ENCODE measurements around the gene ATF2. TPM values are rescaled to one million over a fixed set of nuclear protein-coding genes. Genes with fewer than 3 reads are reported as not detected.
"Not testable (repeated sequence)": the region's sequence is repeated elsewhere in the genome, so short reads cannot be mapped to it uniquely, and the experiment has no call there.

Gene ATF2
- total RNA-seq, 1 donor from 2014 or later = 51.5 TPM

DNA sequence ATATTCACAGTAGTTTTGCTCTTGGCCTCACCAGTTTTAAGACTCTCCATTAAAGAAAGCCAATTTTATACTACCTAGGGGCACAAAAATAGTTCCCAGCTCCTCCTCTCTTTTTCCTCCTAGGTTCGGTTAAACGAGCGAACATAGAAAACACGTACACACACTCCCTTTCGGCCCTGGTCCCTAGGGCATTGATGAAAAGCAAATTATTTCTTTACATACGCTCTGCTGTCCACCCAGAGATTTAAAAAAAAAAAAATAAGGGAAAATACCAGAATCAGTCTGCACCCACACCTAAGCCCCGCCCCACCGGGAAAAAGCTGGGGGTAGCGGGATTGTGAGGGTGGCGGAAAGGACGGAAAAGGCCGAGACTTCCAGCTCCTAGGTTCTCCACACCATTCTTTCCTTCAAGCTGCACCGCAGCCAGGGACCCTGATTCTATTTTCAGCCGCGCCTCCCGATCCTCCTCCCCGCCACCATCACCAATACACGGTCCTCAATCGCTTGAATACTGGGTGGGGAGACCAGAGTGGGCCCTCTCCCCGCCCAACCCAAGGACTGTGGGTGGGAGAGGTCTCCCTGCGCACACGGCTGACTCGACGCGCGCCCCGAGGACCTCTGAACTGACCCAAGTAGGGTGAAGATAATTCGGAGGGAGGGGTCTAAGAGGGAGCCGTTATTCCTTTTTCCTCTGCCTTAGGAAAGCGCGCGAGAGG lies 769 bp downstream of the ATF2 start:
- DNase-seq (ENCODE audit: low spot score) = no peak

DNA sequence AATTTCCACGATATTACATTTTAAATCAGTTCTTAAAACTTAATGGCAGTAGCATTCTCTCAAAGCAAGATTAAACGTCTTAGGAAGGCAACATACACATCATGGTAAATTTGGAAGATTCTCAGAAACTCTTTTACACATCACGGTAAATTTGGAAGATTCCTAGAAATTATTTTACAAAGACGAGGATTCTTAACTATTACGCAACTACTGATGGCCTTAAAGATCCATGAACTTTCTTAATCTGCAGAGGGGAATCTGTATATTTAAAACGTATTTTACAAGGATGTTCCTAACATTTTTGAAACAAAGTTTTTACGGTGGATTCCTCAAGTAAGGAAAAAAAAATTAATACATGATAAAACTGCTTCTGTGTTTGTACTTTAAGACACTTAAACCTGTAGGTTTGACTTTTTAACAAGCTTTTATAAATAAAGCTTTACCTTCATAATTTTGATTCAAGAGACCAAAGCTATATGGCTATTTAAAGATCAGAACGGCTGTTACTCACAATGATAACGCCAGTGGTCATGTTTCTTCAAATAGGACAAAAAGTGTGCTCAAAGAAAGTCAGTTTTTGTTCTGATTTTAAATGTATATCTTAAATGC lies 1.7 kb downstream of the ATF2 start:
- no peak for DNase-seq (ENCODE audit: low spot score)

DNA sequence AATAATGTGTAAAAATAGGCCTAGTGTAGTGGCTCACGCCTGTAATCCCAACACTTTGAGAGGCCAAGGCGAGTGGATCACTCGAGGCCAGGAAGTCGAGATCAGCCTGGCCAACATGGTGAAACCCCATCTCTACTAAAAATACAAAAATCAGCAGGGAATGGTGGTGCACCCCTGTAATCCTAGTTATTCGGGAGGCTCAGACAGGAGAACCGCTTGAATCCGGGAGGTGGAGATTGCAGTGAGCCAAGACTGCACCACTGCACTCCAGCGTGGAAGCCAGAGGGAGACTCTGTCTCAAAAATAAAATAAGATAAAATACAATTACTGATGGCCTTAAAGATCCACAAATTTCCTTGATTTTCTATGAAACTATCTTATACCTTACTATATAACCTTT lies 3.8 kb downstream of the ATF2 start:
- DNase-seq (ENCODE audit: low spot score) = no peak

DNA sequence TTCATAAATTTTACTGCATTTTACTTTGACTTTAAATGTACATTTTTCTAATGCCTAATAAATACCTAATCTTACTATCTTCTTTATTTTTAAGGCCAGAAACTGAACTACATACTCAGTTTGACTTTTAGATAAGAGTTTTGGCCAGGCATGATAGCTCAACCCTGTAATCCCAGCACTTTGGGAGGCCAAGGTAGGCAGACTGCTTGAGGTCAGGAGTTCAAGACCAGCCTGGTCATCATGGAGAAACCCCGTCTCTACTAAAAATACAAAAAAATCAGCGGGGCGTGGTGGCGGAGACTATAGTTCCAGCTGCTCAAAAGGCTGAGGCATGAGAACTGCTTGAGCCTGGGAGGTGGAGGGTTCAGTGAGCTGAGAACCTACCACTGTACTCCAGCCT lies 9.1 kb downstream of the ATF2 start:
- no peak for DNase-seq (ENCODE audit: low spot score)

DNA sequence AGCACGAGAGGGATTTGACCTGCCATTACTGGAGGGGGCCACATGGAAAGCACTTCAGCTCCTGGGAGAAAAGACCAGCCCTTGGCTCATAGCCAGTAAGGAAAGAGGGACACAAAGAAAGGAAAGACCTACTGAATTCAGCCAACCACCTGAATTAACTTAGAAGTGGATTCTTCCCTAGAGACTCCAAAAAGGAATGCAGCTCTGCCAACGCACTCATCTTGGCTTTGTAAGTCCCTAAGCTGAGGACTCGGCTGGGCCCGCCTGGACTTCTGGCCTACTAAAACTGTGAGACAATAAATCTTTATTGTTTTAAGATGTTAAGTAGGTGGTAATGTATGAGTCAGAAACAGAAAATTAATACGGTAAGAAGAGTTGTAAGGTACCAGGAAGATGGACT lies 11.5 kb downstream of the ATF2 start:
- DNase-seq (ENCODE audit: low spot score) = no peak

DNA sequence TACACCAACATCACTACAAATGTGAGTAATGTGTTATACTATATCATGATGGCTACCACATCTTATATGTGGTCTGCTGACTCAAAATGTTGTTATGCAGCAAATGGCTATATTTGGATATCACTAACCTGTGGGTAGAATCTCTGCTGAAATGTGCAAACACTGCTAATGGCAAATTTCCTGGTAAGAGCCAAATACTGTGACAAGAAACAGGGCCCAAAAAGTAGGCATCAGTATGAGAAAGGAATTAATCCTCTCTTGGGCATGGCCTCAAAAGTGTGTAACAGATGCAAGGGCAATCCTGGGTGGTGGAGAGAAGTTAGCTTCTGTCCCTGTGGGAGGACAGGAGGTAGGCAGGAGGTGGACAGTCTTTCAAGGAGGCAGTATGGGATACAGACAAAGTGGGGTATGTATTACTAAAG lies 13.3 kb downstream of the ATF2 start:
- no peak for DNase-seq (ENCODE audit: low spot score)

DNA sequence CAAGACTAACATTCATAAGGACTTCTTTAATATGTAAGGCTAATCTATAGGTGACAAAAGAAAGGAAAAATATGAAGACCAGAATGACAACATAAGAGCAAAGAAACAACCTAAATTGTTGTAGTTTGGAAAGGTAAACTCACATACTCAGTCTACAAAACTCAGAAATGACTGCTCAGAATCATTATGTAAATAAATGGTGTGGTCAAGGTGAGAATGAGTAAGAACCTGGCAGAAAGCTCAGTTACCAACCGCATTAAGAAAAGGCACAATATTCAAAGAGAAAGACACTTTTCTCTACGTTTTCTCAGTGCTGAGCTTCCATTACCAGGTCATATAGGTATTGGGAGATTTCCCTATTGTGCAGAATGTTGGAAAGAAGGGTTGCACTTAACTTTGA lies 15.8 kb downstream of the ATF2 start:
- DNase-seq (ENCODE audit: low spot score) = no peak

DNA sequence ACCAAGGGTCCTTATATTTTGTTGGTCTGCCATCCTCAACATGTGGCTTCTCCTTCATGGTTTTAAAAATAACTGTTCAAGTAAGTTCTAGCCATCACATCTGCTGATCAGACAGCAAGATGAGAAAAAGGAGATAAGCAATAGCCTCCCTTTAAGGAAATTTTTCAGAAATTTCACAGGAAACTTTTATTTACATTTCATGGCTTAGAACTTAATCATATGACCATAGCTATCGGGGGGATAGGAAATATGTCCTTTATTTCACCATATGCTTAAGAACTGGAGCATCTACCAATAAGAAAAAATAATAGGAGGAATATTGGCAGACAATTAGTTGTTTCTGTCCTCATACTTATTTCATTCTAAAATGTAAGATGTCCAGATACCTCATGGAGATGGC lies 16.2 kb downstream of the ATF2 start:
- no peak for DNase-seq (ENCODE audit: low spot score)

DNA sequence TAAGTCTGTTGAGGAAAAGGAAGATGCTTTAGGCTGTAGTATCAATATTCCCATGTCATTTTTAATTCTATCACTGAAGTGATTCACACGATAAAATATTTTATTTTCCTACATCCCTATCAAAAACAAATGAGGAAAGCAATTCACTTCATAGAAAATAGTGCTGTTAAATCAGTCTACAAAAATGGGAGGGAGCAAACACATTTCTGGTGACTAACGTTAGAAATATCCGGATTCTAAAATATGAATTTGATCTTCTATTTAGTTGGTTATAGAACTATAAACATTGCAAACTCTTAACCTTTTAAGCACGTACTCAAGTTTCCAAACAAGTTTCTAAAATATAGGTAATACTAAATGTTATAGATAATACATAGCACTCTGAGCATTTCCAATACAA lies 20.8 kb downstream of the ATF2 start:
- no peak for DNase-seq (ENCODE audit: low spot score)

DNA sequence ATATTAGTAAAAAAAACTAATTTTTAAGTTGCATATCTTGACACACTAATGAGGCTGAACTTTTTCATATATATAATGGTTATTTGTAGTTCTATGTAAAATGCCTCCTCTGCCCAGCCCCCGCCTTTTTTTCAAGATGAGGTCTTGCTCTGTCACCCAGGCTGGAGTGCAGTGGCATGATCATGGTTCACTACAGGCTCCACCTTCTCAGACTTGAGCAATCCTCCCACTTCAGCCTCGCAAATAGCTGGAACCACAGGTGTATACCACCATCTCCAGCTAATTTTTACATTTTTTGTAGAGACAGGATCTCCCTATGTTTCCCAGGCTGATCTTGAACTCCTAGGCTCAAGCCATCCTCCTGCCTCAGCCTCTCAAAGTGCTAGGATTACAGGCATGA lies 24.3 kb downstream of the ATF2 start:
- DNase-seq (ENCODE audit: low spot score) = no peak

DNA sequence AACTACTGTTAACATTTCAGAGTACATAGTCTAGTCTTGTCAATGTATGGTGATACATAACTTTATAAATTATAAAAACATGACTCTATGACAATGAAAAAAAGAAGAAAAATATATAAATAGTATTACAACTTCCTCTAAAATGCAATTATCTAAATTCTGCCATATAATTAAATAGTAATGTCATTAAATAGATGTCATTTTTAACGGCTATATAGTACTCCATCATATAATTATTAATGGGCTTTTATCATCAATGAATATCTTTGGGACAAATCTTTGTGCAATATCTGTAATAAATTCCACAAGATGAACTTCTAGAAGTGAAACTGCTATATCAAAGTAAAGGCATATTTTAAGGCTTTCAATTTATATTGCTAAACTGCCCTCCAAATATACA lies 24.8 kb downstream of the ATF2 start:
- DNase-seq (ENCODE audit: low spot score) = no peak

DNA sequence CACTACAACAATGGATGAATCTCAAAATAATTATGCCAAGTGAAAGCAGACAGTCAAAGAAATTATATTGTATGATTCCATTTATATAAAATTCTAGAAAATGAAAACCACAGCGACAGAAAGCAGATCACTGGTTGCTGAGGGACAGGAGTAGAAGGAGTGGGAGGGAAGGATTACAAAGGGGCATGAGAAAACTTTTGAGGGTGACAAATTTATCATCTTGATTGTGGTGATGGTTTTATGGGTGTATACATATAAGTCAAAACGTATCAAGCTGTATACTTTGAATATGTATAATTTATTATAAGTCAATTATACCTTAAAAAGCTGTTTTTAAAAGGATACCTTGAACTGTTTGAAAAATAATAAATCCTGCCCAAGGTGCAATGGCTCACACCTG lies 27.7 kb downstream of the ATF2 start:
- DNase-seq (ENCODE audit: low spot score) = no peak

DNA sequence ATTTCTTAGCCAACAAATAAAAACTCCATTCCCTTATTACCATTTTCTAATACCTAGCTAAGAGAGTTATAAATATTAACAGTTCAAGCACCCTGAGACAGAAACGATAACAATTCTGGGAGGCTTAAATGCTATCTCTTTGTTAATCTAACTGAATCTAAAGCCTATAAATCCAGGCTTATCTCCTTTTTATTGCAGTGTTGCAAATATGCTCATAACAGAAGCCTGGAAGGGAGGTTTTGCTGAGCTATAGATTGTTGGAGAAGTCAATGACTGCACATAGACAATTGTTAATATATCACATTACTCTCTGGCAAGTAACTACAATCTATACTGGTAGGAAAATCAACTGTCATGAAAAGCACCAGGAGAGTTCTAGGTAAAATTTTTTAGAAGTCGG lies 30.2 kb downstream of the ATF2 start:
- no peak for DNase-seq (ENCODE audit: low spot score)

DNA sequence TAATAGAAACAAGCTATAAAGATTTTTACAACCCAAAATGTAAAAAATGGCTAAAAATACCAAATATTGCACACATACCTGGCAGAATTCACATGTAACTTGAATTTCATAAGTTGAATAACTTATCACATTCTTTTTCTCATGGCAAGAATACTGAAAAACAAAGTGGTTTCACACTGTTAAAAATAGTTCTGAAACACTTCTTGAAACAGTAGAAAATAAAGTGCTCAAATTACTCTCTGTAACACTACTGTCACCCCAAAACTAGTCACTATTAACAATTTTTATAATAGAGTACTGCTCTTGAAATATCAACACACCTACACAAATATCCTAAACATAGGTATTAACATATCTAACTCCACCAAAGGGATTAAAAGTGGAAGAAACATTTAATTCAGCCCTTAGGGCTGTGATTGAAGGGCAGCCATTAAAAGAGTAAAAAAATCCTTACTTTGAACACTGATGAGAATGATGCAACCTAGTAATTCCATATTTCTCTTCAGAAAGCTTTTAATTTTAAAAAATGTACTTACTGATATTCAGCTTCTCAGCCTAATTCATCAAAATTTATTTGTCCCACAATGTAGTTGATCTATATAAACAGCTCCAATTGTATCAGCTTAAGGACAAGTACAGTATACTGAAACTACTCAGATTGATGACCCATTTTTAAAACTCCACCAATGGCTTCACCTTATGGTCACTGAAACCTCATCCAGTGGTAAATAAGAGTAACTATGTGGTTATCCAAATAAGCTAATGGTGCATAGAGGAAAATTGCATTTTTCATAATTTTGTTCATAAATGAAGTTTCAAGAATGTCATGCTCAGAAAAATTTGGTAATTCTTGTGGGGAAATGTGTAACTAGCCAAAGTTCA lies 31.4 kb downstream of the ATF2 start:
- no peak for DNase-seq (ENCODE audit: low spot score)

DNA sequence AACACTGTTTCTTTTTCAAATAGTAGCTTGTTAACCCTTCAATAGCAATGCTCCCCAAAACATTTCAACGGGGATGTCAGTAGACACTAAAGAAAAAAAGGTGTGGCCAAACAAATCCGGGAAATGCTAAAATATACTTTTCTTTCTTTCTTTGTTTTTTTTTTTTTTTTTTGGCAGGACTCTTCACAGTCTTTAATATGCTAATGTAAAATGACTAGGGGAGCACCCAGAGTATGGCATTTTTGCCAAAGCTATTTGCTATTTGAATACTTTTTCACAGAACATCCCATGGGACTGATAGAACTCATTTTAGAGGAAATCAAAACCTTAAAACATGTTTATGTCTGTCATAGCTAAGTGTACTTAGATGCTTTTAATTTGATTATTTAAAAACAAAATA lies 32.1 kb downstream of the ATF2 start:
- DNase-seq (ENCODE audit: low spot score) = no peak

DNA sequence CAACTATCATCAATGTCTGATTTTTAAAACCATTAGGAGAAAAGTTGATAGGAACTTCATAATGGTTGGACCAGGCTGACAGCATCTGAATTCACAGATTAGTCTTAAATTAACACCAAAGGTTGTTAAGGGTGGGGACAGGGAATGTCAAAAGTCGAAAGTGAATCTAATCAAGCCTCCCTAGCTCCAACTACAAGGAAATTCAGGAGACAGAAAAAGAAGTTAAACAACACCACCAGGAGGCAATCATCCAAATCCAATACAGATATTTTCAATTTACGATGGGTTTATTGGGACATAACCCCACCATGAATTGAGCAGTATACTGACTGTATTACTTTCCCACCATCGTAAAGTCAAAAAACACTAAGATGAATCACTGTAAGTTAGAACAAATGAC lies 32.8 kb downstream of the ATF2 start:
- DNase-seq (ENCODE audit: low spot score) = no peak

DNA sequence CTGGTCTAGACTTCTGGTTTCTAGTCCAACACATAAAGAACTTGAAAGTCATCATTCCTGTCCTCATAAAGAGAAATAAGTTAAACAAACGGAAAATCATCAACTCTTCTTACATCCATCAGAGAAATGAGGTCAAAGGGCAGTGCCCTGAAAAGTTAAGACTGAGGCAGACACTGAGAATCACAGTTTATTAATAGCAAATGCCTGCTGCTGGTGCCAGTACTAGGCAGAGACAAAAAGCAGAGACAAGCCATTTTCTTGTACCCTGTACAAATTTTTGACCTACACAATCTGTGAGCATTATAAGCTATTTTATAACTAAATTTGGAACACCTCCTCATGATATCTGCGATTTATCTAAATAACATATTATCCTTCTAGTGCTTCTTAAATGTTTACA lies 36.8 kb downstream of the ATF2 start:
- no peak for DNase-seq (ENCODE audit: low spot score)

DNA sequence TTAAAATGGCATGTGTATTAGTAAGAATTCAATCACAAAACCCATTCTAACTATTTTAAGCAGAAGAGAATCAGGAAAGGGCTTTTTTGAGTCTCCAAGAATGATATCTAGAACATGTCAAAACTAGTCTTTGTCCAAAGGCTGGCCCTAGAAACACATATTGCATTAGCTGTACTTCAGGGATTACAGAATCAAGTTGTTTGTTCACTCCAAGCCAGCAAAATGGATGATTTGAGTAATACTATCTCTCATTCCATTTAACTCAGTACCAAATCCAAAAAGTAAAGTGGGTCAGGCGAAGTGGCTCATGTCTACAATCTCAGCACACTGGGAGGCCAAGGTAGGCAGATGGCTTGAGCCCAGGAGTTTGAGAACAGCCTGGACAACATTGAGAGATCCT lies 41.3 kb downstream of the ATF2 start:
- no peak for DNase-seq (ENCODE audit: low spot score)

DNA sequence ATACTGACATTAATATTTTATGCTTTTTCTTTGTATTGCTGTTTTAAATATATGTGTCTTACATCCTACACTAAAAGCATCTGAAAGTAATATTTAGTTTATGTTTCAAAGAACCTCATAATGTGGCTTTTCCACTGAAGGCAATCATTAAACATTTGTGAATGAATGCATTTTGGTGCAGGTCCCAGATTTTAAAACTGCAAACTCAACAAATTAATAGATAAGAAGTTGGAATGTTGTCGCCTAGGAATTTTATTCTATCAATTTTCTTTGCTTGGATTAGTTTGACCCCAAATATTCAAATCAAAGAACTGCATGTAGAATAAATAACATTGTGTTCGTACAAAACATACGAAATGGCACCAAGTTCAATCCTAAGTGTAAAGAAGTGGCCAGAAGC lies 44.7 kb downstream of the ATF2 start:
- DNase-seq (ENCODE audit: low spot score) = no peak

DNA sequence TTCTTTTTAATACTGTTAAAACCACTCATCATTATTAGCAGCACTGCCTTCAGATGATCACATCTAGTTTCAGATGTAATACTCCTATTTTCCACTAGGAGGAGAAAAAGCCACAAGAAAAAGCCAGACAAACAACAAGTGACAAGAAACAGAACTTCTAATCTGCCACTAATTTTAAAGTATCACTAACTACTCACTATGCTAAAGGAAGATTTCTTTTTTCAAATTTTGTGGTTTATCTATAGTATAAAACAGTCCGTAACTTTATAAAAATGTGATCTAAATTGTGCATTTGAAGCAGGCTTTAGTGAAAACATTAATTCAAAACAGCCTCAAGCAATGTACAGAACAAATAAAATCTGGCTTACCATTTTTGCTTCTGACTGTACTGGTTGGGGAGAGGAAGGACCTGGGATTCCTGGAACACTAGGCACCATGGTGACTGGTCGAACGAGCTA lies 56.8 kb downstream of the ATF2 start:
- no peak for DNase-seq (ENCODE audit: low spot score)

DNA sequence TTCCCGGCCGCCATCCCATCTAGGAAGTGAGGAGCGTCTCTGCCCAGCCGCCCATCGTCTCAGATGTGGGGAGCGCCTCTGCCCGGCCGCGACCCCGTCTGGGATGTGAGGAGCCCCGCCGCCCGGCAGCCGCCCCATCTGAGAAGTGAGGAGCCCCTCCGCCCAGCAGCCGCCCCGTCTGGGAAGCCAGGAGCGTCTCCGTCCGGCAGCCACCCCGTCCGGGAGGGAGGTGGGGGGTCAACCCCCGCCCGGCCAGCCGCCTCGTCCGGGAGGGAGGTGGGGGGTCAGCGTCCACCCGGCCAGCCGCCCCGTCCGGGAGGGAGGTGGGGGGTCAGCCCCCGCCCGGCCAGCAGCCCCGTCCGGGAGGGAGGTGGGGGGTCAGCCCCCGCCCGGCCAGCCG lies 59.9 kb downstream of the ATF2 start:
- not testable (repeated sequence) for DNase-seq (ENCODE audit: low spot score)

DNA sequence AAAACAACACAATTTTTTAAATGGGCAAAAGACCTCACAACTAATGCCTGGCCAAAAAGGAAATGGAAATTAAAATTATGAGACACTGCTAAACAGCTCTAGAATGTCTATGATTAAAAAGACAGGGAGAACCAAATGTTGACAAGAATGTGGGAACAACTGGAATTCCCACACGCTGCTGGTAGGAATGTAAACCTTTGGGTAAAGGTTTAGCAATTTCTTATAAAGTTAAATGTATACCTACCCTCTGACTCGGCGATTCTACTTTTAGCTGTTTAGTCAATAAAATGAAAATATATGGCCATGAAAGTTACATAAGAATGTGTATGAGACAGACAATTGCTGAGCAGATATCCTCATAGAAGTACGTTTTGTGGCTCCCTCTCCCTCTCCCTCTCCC lies 60.9 kb downstream of the ATF2 start:
- no peak for DNase-seq (ENCODE audit: low spot score)

All from mesenteric fat pad (tissue), 1 donor.